HEK293 (cell line): ENCODE data around the gene SAMM50.

ENCODE experiments used
- ZBTB8A ChIP-seq: fragments of 450-650 bp; formaldehyde crosslinking; IDR thresholded peaks from 2 replicates; pipeline ENCODE4 v1.5.1; 2016; ENCODE audit warnings: missing biosample characterization, missing genetic modification characterization
- ZNF140 ChIP-seq: fragments of 450-650 bp; formaldehyde crosslinking; IDR thresholded peaks from 2 replicates; pipeline ENCODE4 v1.5.1; 2016; ENCODE audit warnings: missing biosample characterization, missing genetic modification characterization
- ZNF274 ChIP-seq, 2 experiments: fragments of 200-500 bp in 1 of 2; fragments of 450-650 bp in 1 of 2; sonication (Bioruptor generic) in 1 of 2; formaldehyde crosslinking in 1 of 2; IDR thresholded peaks; 2 replicates each; pipeline versions ENCODE4 v1.5.1 to v1.6.1; 2014 to 2016; ENCODE audit warnings: borderline replicate concordance in 1 of 2, inconsistent platforms in 1 of 2, low read length in 1 of 2, missing biosample characterization in 1 of 2, missing genetic modification characterization in 1 of 2
- ZNF404 ChIP-seq: fragments of 450-650 bp; formaldehyde crosslinking; IDR thresholded peaks from 2 replicates; pipeline ENCODE4 v1.5.1; 2017; ENCODE audit warnings: missing biosample characterization, missing genetic modification characterization
- ZNF624 ChIP-seq: fragments of 450-650 bp; formaldehyde crosslinking; IDR thresholded peaks from 2 replicates; pipeline ENCODE4 v1.5.1; 2017; ENCODE audit warnings: missing biosample characterization, missing genetic modification characterization
- ZNF677 ChIP-seq: fragments of 450-650 bp; IDR thresholded peaks from 2 replicates; pipeline ENCODE4 v1.5.0; 2018; ENCODE audit warnings: missing biosample characterization, mild to moderate bottlenecking, missing genetic modification characterization, moderate library complexity
- ZNF792 ChIP-seq: fragments of 450-650 bp; formaldehyde crosslinking; IDR thresholded peaks from 2 replicates; pipeline ENCODE4 v1.5.1; 2016; ENCODE audit warnings: missing biosample characterization, missing genetic modification characterization
- TF ChIP-seq, protein P1 (sequence below): fragments of 450-650 bp; formaldehyde crosslinking; IDR thresholded peaks from 2 replicates; pipeline ENCODE4 v1.5.1; 2016; ENCODE audit warnings: missing biosample characterization, missing genetic modification characterization
- TF ChIP-seq, protein P2 (sequence below): fragments of 450-650 bp; formaldehyde crosslinking; IDR thresholded peaks from 2 replicates; pipeline ENCODE4 v1.5.1; 2016; ENCODE audit warnings: missing biosample characterization, missing genetic modification characterization
- TF ChIP-seq, protein P3 (sequence below): fragments of 450-650 bp; formaldehyde crosslinking; IDR thresholded peaks from 2 replicates; pipeline ENCODE4 v1.5.1; 2016; ENCODE audit warnings: missing biosample characterization, missing genetic modification characterization
- TF ChIP-seq, protein P4 (sequence below): sonication (generic); formaldehyde crosslinking; IDR thresholded peaks from 2 replicates; pipeline ENCODE4 v1.8.1; 2022; ENCODE audit warnings: mild to moderate bottlenecking, moderate library complexity, missing genetic modification reagents

DNA sequence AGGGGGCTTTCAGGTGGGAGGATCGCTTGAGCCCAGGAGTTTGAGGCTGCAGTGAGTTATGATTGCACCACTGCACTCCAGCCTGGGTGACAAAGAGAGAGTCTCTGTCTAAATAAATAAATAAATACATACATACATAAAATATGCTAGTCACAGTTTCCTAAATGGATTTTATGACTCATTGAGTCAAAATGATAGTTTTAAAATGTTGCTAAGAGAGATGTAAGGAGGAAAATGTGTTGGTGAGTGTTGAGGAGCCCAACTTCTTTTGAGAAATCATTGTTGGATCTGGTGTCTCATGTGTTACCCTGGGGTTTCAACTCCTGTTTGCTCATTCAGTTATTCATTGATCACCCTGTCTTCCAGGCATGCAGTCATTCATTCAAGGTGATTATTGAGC is 89.9 kb downstream of the SAMM50 start:
- no peak for TF ChIP-seq ZNF140
- no peak for TF ChIP-seq ZNF792
- no peak for TF ChIP-seq ZBTB8A
- no peak for TF ChIP-seq ZNF624 (tag by site-specific recombination)
- TF ChIP-seq ZNF274 (IDR thresholded peaks at IDR 0.05; ENCODE audit: low read length) = no peak
- no peak for TF ChIP-seq ZNF274 (tag by site-specific recombination; IDR thresholded peaks at IDR 0.05; ENCODE audit: borderline replicate concordance)
- TF ChIP-seq, protein P1, sequence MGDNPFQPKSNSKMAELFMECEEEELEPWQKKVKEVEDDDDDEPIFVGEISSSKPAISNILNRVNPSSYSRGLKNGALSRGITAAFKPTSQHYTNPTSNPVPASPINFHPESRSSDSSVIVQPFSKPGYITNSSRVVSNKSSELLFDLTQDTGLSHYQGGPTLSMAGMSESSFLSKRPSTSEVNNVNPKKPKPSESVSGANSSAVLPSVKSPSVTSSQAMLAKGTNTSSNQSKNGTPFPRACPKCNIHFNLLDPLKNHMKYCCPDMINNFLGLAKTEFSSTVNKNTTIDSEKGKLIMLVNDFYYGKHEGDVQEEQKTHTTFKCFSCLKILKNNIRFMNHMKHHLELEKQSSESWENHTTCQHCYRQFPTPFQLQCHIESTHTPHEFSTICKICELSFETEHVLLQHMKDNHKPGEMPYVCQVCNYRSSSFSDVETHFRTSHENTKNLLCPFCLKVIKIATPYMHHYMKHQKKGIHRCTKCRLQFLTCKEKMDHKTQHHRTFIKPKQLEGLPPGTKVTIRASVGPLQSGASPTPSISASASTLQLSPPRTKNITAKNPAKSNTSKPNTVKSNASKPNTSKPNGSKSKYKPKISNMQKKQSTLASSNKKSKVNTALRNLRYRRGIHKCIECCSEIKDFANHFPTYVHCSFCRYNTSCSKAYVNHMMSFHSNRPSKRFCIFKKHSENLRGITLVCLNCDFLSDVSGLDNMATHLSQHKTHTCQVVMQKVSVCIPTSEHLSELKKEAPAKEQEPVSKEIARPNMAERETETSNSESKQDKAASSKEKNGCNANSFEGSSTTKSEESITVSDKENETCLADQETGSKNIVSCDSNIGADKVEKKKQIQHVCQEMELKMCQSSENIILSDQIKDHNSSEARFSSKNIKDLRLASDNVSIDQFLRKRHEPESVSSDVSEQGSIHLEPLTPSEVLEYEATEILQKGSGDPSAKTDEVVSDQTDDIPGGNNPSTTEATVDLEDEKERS = no peak
- TF ChIP-seq, protein P2, sequence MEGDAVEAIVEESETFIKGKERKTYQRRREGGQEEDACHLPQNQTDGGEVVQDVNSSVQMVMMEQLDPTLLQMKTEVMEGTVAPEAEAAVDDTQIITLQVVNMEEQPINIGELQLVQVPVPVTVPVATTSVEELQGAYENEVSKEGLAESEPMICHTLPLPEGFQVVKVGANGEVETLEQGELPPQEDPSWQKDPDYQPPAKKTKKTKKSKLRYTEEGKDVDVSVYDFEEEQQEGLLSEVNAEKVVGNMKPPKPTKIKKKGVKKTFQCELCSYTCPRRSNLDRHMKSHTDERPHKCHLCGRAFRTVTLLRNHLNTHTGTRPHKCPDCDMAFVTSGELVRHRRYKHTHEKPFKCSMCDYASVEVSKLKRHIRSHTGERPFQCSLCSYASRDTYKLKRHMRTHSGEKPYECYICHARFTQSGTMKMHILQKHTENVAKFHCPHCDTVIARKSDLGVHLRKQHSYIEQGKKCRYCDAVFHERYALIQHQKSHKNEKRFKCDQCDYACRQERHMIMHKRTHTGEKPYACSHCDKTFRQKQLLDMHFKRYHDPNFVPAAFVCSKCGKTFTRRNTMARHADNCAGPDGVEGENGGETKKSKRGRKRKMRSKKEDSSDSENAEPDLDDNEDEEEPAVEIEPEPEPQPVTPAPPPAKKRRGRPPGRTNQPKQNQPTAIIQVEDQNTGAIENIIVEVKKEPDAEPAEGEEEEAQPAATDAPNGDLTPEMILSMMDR (tag by site-specific recombination) = no peak
- TF ChIP-seq ZNF677 (tag by site-specific recombination) = no peak
- TF ChIP-seq, protein P3, sequence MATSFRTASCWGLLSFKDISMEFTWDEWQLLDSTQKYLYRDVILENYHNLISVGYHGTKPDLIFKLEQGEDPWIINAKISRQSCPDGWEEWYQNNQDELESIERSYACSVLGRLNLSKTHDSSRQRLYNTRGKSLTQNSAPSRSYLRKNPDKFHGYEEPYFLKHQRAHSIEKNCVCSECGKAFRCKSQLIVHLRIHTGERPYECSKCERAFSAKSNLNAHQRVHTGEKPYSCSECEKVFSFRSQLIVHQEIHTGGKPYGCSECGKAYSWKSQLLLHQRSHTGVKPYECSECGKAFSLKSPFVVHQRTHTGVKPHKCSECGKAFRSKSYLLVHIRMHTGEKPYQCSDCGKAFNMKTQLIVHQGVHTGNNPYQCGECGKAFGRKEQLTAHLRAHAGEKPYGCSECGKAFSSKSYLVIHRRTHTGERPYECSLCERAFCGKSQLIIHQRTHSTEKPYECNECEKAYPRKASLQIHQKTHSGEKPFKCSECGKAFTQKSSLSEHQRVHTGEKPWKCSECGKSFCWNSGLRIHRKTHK (tag by site-specific recombination) = no peak
- no peak for TF ChIP-seq ZNF404 (tag by site-specific recombination)
- TF ChIP-seq, protein P4, sequence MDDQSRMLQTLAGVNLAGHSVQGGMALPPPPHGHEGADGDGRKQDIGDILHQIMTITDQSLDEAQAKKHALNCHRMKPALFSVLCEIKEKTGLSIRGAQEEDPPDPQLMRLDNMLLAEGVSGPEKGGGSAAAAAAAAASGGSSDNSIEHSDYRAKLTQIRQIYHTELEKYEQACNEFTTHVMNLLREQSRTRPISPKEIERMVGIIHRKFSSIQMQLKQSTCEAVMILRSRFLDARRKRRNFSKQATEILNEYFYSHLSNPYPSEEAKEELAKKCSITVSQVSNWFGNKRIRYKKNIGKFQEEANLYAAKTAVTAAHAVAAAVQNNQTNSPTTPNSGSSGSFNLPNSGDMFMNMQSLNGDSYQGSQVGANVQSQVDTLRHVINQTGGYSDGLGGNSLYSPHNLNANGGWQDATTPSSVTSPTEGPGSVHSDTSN = no peak
